Erythroblast (primary cell): Measurements from ENCODE around the gene ATL2.

ENCODE experiments used
- GATA1 ChIP-seq: IDR thresholded peaks from 2 replicates; pipeline ENCODE4 v1.6.1; 2011; ENCODE audit warnings: low read depth, mild to moderate bottlenecking, control low read depth, low read length, moderate library complexity
- POLR2A ChIP-seq: IDR thresholded peaks from 2 replicates; pipeline ENCODE4 v1.6.1; 2011; ENCODE audit warnings: mild to moderate bottlenecking, low read length

GRCh38 chr2:38262069-38262871 is 114.8 kb downstream of the ATL2 start:
- TF ChIP-seq POLR2A (no peak), GATA1 (no peak)
